Hematopoietic multipotent progenitor cell treated with erythropoietin and hydrocortisone succinate and interleukin-3 and kit ligand, for 4 days (in vitro differentiated cells): ENCODE data around the gene PDLIM3.
"Not testable (repeated sequence)": the region's sequence is repeated elsewhere in the genome, so short reads cannot be mapped to it uniquely, and the experiment has no call there.

Experiments
- DNase-seq: peaks from one replicate; pipeline ENCODE4 v3.0.0-alpha.2; 2015

PDLIM3 gene

GRCh38 chr4:185534866-185535611, at the start of gene PDLIM3:
PDLIM3 (minus strand) TSS chr4:185535507; CDS start chr4:185535434, 73 bp downstream.
- DNase-seq = peak; percentile 2

GRCh38 chr4:185583813-185584212, 48.5 kb upstream of the PDLIM3 start:
- no peak for DNase-seq

- no peak for DNase-seq
These were observed 47.5 kb upstream of the PDLIM3 start for GRCh38 chr4:185582651-185583400.

GRCh38 chr4:185580699-185581098, 45.4 kb upstream of the PDLIM3 start:
- DNase-seq = no peak

- no peak for DNase-seq
These were observed 43.0 kb upstream of the PDLIM3 start for GRCh38 chr4:185578284-185578683.

- DNase-seq = no peak
These were observed 41.9 kb upstream of the PDLIM3 start for GRCh38 chr4:185576962-185577950.

GRCh38 chr4:185576314-185576961, 41.1 kb upstream of the PDLIM3 start:
- DNase-seq = no peak

GRCh38 chr4:185573651-185574199, 38.4 kb upstream of the PDLIM3 start:
- DNase-seq = no peak

GRCh38 chr4:185570727-185571126, 35.4 kb upstream of the PDLIM3 start:
- no peak for DNase-seq

GRCh38 chr4:185567381-185568376, 32.4 kb upstream of the PDLIM3 start:
- no peak for DNase-seq

- DNase-seq = no peak
These were observed 31.7 kb upstream of the PDLIM3 start for GRCh38 chr4:185566972-185567371.

GRCh38 chr4:185566425-185566824, 31.1 kb upstream of the PDLIM3 start:
- no peak for DNase-seq

- no peak for DNase-seq
These were observed 30.4 kb upstream of the PDLIM3 start for GRCh38 chr4:185565696-185566095.

GRCh38 chr4:185564349-185564748, 29.0 kb upstream of the PDLIM3 start:
- no peak for DNase-seq

GRCh38 chr4:185562531-185562930, 27.2 kb upstream of the PDLIM3 start:
- no peak for DNase-seq

- DNase-seq = no peak
These were observed 25.0 kb upstream of the PDLIM3 start for GRCh38 chr4:185560316-185560715.

GRCh38 chr4:185559915-185560281, 24.6 kb upstream of the PDLIM3 start:
- no peak for DNase-seq

GRCh38 chr4:185559251-185559914, 24.1 kb upstream of the PDLIM3 start:
- not testable (repeated sequence) for DNase-seq

GRCh38 chr4:185554365-185555126, 19.2 kb upstream of the PDLIM3 start:
- no peak for DNase-seq

- no peak for DNase-seq
These were observed 16.9 kb upstream of the PDLIM3 start for GRCh38 chr4:185552254-185552653.
